AG09309 (cell line): ENCODE data around the gene GREB1L.
"Not testable (repeated sequence)": the region's sequence is repeated elsewhere in the genome, so short reads cannot be mapped to it uniquely, and the experiment has no call there.

Experiments
- DNase-seq: peaks from one replicate; pipeline ENCODE4 v3.0.0-alpha.2; 2010; ENCODE audit warnings: low read depth
- H3K4me3 ChIP-seq: 2 replicates; pipeline ENCODE4 v1.5.1; 2011; ENCODE audit warnings: mild to moderate bottlenecking, low read depth, low read length, moderate library complexity; ENCODE audit not compliant: control insufficient read depth
- TF ChIP-seq, protein P1 (sequence below): IDR thresholded peaks from 2 replicates; pipeline ENCODE4 v1.5.1; 2011; ENCODE audit warnings: mild to moderate bottlenecking, low read depth, low read length, inconsistent platforms; ENCODE audit not compliant: insufficient read depth, control insufficient read depth; ENCODE audit errors: missing control alignments

Gene GREB1L

DNA sequence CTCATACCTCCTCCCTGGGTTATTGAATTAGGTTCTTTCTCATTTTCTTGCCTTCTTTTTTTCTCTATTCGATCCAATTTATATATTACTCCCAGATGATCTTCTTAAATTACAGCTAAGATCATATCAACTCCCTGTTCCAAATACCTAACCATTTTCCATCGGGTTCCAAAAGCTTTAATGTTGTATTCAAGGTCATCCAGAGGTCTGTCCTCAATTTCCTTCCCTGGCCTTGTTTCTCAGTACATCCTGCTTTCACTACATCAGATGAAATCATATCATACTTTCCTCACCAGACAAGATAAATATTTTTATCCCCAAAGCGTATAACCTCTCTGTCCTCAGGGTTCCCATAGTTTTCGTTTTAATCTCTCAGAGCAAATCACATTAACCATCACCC lies 36.3 kb upstream of the GREB1L start:
- TF ChIP-seq, protein P1, sequence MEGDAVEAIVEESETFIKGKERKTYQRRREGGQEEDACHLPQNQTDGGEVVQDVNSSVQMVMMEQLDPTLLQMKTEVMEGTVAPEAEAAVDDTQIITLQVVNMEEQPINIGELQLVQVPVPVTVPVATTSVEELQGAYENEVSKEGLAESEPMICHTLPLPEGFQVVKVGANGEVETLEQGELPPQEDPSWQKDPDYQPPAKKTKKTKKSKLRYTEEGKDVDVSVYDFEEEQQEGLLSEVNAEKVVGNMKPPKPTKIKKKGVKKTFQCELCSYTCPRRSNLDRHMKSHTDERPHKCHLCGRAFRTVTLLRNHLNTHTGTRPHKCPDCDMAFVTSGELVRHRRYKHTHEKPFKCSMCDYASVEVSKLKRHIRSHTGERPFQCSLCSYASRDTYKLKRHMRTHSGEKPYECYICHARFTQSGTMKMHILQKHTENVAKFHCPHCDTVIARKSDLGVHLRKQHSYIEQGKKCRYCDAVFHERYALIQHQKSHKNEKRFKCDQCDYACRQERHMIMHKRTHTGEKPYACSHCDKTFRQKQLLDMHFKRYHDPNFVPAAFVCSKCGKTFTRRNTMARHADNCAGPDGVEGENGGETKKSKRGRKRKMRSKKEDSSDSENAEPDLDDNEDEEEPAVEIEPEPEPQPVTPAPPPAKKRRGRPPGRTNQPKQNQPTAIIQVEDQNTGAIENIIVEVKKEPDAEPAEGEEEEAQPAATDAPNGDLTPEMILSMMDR: no peak
- no peak overlapping the region for H3K4me3 ChIP-seq
- DNase-seq: no peak

DNA sequence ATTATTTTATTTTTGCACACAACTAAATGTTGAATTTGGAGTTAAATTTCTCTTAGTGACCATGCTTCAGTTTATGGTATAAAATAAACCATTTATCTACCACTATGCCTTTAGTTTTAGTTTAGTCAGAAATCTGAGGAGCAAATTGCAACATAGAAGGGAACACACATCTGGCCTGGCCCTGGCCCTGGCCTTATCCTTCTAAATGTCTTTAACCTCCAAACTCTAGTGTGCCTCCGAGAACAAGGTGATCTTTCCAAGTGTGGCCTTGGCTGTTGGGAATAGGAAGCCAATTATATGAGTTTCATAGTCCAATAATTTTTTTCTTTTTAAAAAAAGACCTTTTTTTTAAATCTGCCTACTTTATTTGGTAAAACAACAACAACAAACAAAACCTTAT lies 31.8 kb upstream of the GREB1L start:
- TF ChIP-seq, protein P1: no peak

DNA sequence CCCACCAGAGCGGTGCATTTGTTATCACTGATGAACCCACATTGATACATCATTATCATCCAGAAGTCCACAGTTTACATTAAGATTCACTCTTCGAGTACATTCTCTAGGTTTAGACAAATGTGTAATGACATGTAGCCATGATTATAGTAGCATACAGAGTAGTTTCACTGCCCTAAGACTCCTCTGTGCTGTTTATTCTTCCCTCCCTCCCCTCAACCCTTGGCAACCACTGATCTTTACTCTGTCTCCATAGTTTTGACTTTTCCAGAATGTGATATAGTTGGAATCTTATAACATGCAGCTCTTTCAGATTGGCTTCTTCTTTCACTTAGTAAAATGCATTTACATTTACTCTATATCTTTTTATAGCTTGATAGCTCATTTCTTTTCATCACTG lies 31.2 kb upstream of the GREB1L start:
- no peak for DNase-seq
- no peak overlapping the region for H3K4me3 ChIP-seq
- TF ChIP-seq, protein P1: no peak

More for the DNA sequence above, 31.8 kb upstream of the GREB1L start:
- H3K4me3 ChIP-seq: no peak overlapping the region
- DNase-seq: no peak

DNA sequence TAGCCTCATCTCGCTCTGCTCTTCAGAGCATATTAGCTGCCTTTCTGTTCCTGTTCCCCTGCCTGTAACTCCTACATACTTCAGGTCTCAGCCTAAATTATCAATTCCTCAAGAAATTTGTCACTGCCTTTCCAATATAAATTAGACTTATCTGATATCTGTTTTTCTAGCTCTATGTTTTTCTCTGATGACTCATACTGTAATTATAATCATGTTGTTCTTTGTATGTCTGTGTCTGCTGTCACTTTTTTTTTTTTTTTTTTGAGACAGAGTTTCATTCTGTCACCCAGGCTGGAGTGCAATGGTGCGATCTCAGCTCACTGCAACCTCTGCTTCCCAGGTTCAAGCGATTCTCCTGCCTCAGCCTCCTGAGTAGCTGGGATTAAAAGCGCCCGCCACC lies 27.6 kb upstream of the GREB1L start:
- not testable (repeated sequence) for DNase-seq

DNA sequence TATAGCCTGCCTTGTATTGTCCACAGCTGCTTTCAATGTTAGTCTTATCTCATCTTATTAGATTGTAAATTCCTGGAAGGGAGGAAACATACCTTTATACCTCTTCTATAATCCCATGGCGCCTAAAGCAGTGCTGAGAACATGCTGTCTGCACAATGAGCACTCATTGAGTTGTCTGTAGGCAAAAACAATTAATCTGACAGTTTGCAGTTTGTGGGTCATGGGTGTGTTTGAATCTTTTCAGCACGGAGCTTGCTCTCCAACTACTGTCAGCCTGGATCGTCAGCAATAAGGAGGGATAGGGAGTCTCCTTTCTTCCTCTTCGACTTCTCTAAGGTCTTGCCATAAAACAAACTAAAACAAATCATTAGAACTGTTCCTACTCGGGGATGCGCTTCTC lies 26.5 kb upstream of the GREB1L start:
- no peak for DNase-seq

More for the DNA sequence above, 27.6 kb upstream of the GREB1L start:
- H3K4me3 ChIP-seq: not testable (repeated sequence)

DNA sequence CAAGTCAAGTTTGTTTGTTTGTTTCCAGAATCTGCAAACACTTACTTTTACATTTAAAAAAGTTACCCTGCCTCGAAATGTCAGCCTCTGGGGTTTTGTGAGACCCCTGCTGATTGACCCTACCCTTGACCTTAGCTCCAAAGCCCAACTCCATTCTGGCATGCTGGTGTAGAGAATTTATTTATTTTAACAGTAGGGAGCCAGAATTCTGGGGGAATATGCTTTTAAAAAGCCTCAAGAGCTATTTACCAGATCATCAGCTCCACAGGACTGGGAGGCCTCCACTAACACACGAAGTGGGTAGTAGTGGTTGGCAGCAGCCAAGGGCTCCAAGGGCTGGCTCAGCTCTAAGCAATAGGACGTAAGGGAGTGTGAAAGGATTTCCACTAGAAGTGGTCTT lies 23.2 kb upstream of the GREB1L start:
- TF ChIP-seq, protein P1: no peak
- DNase-seq: no peak
- no peak overlapping the region for H3K4me3 ChIP-seq

More for the DNA sequence above, 26.5 kb upstream of the GREB1L start:
- H3K4me3 ChIP-seq: no peak overlapping the region
- TF ChIP-seq, protein P1: no peak

DNA sequence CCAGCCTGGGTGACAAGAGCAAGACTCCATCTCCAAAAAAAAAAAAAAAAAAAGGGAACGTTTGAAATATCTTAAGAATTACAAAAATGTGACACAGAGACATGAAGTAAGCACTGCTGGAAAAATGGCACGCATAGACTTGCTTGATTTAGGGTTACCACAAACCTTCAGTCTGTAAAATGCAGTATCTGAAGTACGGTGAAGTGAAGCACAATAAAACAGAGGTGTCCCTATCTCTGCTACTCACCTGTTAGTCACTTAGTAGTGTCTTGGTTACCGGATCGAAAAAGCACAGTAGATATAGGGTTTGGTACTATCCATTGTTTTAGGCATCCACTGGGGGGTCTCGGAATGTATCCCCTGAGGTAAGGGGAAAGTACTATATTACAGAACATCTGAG lies 11.6 kb upstream of the GREB1L start:
- H3K4me3 ChIP-seq: no peak overlapping the region
- TF ChIP-seq, protein P1: no peak
- DNase-seq: no peak
